Activated CD4-positive, alpha-beta T cell treated with anti-CD3 and anti-CD28 coated beads, Interleukin-2, amount 50 U/mL, for 4 hours (primary cell): ENCODE results near the gene NRG4.
A peak's percentile ranks its signal among the peaks of the same experiment; 100 is the strongest.
"Not testable (repeated sequence)": the region's sequence is repeated elsewhere in the genome, so short reads cannot be mapped to it uniquely, and the experiment has no call there.

Source experiments
- DNase-seq, 2 experiments: peaks; one replicate each; pipeline ENCODE4 v3.0.0-alpha.2; 2020

The NRG4 gene

GRCh38 chr15:75925440-75925839 is 86.8 kb downstream of the NRG4 start:
- DNase-seq: no peak

DNA sequence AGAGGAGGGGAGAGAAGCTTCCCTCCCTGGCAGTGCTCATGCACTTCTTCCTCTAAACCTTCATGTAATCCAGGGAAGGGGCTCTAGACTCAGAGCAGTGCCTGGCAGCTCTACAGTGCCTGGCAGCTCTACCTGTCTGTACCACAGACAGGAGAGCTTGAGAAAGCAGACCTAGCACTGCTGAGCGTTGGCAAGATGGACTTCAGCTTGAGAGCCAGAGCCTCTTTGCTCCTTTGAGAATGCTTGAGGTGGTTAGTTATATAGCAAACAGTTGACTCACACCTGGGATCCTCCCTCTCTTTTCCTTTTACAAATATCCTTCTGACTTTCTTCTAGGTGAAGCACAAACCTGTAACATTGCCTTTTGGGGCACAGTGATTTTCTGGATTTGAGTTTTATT is 87.6 kb downstream of the NRG4 start:
- DNase-seq: no peak

- DNase-seq: no peak
Observed at GRCh38 chr15:75923756-75924155, 88.5 kb downstream of the NRG4 start.

GRCh38 chr15:75921732-75922703 is 90.2 kb downstream of the NRG4 start:
- no peak for DNase-seq

DNA sequence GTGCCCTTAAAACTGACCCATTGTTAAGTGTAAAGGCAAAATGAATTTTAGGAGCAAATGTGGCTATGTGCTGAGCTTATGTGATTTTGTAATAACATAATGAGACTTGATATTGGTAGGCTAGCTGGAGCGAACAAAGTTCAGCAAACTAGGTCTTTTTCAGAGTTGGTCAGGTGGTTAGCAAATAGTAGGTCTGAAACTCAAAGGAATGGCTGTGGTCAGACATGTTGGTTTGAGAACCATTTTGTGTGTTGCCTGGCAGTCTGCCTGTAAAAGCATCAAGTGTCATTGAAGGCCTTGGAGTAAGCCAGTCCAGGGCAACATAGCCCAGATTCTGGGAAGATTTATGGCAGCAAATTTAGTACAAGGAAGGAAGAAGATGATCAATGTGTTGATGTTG is 92.1 kb downstream of the NRG4 start:
- no peak for DNase-seq

DNA sequence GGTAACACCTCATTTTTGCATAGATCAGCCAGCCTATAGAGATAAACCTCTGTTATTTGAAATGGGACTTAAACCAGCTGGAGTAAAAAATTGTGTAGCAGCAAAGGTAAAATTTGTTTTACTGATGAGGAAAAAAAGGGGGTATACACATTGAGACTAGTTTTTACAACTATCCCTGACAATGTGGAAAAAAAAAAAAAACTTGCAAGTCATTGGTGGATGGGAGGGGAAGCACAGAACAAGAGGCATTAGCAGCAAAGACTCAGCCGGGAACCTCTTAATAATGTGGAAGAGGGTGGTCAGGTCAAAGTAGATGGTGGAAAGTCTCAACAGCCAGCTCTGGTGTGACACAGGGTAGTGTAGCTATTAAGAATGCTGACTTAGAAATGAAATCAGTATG is 94.1 kb downstream of the NRG4 start:
- no peak for DNase-seq

GRCh38 chr15:75916978-75917377 is 95.2 kb downstream of the NRG4 start:
- DNase-seq: no peak

DNA sequence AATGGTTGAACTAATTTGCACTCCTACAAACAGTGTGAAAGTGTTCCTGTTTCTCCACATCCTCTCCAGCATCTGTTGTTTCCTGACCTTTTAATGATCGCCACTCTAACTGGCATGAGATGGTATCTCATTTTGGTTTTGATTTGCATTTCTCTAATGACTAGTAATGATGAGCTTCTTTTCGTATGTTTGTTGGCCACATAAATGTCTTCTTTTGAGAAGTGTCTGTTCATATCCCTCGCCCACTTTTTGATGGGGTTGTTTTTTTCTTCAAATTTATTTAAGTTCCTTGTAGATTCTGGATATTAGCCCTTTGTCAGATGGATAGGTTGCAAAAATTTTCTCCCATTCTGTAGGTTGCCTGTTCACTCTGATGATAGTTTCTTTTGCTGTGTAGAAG is 101.9 kb downstream of the NRG4 start:
- DNase-seq: not testable (repeated sequence)

GRCh38 chr15:75905231-75905630 is 107.0 kb downstream of the NRG4 start:
- no peak for DNase-seq

GRCh38 chr15:75903331-75904239 is 108.6 kb downstream of the NRG4 start, which contains the start of gene FBXO22:
FBXO22 (plus strand) TSS chr15:75903878; CDS start chr15:75903964, 86 bp downstream.
- DNase-seq: peak; percentile 77 to 82

DNA sequence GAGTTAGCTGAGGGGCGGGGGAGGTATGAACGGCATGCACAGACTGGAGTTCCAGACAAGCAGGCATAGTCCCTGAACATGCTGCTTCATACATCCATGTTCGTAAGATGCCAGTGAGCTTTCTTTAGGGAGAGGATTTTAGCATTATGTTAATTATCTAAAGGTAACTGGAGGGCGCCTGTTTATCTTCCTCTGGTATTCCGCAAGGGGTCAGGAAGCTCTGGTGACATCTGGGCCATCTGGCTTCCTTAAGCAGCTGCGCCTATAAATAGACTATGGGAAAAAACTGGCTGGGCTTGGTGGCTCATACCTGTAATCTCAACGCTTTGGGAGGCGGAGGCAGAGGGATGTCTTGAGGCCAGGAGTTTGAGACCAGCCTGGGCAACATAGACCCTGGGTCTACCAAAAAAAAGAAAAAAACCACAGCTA is 110.1 kb downstream of the NRG4 start:
- DNase-seq: no peak

- DNase-seq: no peak
Observed at GRCh38 chr15:75900577-75900976, 111.6 kb downstream of the NRG4 start.

DNA sequence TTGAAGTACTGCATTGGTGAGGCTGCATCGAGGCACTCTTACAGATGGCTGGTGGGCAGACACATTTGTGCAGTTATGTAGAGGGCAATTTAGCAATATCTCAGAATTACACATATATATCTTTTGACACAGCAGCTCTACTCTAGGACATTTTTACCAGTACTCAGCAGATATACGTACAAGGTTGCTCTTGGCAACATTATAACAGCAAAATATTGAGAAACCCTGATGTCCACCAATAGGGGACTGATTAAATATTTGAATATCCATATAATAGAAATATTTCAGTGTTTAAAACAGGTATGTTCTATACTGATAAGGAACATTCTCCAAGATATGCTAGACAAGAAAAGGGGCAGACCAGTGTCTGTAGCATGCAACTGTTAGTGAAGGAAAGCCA is 116.5 kb downstream of the NRG4 start:
- DNase-seq: no peak

GRCh38 chr15:75891895-75892294 is 120.3 kb downstream of the NRG4 start:
- no peak for DNase-seq
